ENCODE data around the gene PRUNE2.

DNA sequence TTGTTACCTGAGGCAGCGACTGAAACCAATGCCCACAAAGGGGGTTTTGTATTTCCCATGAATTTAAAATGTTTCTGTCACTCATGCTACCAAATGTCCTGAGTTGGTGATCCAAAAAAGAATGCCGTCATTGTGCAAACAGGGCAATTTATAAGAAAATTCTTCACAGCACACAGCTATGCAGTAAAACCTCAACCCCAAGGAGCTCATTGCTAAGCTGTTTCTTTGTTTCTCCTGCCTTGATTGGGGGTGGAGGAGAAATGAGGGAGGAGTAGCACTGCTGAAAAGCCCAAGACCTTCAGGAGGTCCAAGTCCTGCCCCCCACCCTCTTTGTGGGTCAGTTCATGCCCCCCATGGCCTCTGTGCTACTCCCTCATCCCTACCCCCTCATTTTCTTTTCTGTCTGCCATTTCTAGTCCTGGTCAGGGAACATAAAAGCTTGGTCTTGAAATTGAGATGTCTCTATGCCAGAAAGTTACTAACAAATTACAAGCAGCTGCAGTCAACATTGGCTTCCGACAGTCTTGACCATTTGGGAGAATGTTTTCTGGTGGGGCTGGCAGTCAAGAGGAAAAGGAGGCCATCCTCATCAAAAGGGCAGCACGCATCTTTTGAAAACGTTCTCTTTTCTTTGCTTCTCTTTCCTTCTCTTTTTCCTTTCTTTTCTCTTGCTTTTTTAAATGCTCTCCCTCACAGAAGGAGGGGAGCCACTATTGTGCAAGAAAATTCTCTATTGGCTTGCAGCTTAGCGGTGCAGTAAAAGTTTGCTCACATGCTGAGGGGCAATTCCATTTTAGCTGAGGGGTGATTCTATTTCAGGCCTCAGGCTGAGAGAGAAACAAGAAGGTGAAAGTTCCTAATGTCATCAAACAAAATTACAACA is 313.6 kb downstream of the PRUNE2 start:
- TF ChIP-seq, protein P1, sequence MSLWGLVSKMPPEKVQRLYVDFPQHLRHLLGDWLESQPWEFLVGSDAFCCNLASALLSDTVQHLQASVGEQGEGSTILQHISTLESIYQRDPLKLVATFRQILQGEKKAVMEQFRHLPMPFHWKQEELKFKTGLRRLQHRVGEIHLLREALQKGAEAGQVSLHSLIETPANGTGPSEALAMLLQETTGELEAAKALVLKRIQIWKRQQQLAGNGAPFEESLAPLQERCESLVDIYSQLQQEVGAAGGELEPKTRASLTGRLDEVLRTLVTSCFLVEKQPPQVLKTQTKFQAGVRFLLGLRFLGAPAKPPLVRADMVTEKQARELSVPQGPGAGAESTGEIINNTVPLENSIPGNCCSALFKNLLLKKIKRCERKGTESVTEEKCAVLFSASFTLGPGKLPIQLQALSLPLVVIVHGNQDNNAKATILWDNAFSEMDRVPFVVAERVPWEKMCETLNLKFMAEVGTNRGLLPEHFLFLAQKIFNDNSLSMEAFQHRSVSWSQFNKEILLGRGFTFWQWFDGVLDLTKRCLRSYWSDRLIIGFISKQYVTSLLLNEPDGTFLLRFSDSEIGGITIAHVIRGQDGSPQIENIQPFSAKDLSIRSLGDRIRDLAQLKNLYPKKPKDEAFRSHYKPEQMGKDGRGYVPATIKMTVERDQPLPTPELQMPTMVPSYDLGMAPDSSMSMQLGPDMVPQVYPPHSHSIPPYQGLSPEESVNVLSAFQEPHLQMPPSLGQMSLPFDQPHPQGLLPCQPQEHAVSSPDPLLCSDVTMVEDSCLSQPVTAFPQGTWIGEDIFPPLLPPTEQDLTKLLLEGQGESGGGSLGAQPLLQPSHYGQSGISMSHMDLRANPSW (CRISPR knock-in tag; IDR thresholded peaks at IDR 0.05) = no peak
- TF ChIP-seq FOXM1 (IDR thresholded peaks at IDR 0.05; ENCODE audit: low read depth) (no peak), FOXM1 (CRISPR knock-in tag; IDR thresholded peaks at IDR 0.05; ENCODE audit: low read depth) (no peak), TBP (optimal IDR thresholded peaks at IDR 0.05; ENCODE audit: low read depth, low read length) (no peak), SMARCB1 (IDR thresholded peaks at IDR 0.05; ENCODE audit: insufficient read length, low read depth) (no peak), EZH2 (IDR thresholded peaks at IDR 0.05; ENCODE audit: borderline replicate concordance, low read depth, low read length) (no peak), RBBP5 (IDR thresholded peaks at IDR 0.05; ENCODE audit: borderline replicate concordance, insufficient read depth, low read length, poor library complexity, severe bottlenecking) (no peak), NFATC3 (IDR thresholded peaks at IDR 0.05) (no peak)
- TF ChIP-seq, protein P2, sequence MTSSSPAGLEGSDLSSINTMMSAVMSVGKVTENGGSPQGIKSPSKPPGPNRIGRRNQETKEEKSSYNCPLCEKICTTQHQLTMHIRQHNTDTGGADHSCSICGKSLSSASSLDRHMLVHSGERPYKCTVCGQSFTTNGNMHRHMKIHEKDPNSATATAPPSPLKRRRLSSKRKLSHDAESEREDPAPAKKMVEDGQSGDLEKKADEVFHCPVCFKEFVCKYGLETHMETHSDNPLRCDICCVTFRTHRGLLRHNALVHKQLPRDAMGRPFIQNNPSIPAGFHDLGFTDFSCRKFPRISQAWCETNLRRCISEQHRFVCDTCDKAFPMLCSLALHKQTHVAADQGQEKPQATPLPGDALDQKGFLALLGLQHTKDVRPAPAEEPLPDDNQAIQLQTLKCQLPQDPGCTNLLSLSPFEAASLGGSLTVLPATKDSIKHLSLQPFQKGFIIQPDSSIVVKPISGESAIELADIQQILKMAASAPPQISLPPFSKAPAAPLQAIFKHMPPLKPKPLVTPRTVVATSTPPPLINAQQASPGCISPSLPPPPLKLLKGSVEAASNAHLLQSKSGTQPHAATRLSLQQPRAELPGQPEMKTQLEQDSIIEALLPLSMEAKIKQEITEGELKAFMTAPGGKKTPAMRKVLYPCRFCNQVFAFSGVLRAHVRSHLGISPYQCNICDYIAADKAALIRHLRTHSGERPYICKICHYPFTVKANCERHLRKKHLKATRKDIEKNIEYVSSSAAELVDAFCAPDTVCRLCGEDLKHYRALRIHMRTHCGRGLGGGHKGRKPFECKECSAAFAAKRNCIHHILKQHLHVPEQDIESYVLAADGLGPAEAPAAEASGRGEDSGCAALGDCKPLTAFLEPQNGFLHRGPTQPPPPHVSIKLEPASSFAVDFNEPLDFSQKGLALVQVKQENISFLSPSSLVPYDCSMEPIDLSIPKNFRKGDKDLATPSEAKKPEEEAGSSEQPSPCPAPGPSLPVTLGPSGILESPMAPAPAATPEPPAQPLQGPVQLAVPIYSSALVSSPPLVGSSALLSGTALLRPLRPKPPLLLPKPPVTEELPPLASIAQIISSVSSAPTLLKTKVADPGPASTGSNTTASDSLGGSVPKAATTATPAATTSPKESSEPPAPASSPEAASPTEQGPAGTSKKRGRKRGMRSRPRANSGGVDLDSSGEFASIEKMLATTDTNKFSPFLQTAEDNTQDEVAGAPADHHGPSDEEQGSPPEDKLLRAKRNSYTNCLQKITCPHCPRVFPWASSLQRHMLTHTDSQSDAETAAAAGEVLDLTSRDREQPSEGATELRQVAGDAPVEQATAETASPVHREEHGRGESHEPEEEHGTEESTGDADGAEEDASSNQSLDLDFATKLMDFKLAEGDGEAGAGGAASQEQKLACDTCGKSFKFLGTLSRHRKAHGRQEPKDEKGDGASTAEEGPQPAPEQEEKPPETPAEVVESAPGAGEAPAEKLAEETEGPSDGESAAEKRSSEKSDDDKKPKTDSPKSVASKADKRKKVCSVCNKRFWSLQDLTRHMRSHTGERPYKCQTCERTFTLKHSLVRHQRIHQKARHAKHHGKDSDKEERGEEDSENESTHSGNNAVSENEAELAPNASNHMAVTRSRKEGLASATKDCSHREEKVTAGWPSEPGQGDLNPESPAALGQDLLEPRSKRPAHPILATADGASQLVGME (CRISPR knock-in tag; IDR thresholded peaks at IDR 0.05) = no peak
- TF ChIP-seq, protein P3, sequence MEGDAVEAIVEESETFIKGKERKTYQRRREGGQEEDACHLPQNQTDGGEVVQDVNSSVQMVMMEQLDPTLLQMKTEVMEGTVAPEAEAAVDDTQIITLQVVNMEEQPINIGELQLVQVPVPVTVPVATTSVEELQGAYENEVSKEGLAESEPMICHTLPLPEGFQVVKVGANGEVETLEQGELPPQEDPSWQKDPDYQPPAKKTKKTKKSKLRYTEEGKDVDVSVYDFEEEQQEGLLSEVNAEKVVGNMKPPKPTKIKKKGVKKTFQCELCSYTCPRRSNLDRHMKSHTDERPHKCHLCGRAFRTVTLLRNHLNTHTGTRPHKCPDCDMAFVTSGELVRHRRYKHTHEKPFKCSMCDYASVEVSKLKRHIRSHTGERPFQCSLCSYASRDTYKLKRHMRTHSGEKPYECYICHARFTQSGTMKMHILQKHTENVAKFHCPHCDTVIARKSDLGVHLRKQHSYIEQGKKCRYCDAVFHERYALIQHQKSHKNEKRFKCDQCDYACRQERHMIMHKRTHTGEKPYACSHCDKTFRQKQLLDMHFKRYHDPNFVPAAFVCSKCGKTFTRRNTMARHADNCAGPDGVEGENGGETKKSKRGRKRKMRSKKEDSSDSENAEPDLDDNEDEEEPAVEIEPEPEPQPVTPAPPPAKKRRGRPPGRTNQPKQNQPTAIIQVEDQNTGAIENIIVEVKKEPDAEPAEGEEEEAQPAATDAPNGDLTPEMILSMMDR (IDR thresholded peaks at IDR 0.05 in 2 of 3, conservative IDR thresholded peaks at IDR 0.05 in 1 of 3; ENCODE audit: insufficient read depth in 2 of 3, low read depth in 1 of 3, low read length in 3 of 3) = no peak

All from K562 (cell line).